Activated CD8-positive, alpha-beta memory T cell treated with anti-CD3 and anti-CD28 coated beads, Interleukin-2, amount 10 ng/mL, durations not matched to agents 7 days and 5 days (primary cell): ENCODE measurements around the gene SCYL1. TPM values are rescaled to one million over a fixed set of nuclear protein-coding genes. Genes with fewer than 3 reads are reported as not detected.
"Not testable (repeated sequence)": the region's sequence is repeated elsewhere in the genome, so short reads cannot be mapped to it uniquely, and the experiment has no call there.

Experiments used
- ATAC-seq: fragments of 150-1000 bp; cut with Tn5 transposase; one replicate; pipeline ENCODE4 v1.10.0; 2021; ENCODE audit warnings: moderate library complexity
- CTCF ChIA-PET: fragments of 350-600 bp; sonication (Branson Sonifier 250); formaldehyde crosslinking; loops from one replicate; lab custom pipeline; 2021; ENCODE audit warnings: antibody characterized with exemption; lab: Charles Lee
- DNase-seq: peaks from one replicate; pipeline ENCODE4 v3.0.0-alpha.2; 2020
- H3K27ac Mint-ChIP-seq: one replicate; pipeline ENCODE4 v1.8.0; 2021; ENCODE audit warnings: mild to moderate bottlenecking, mixed read lengths
- H3K27me3 Mint-ChIP-seq: one replicate; pipeline ENCODE4 v1.8.0; 2021; ENCODE audit warnings: mixed read lengths
- H3K36me3 Mint-ChIP-seq: one replicate; pipeline ENCODE4 v1.8.0; 2021; ENCODE audit warnings: mild to moderate bottlenecking, mixed read lengths
- H3K4me1 Mint-ChIP-seq: one replicate; pipeline ENCODE4 v1.8.0; 2021; ENCODE audit warnings: mixed read lengths
- H3K4me3 Mint-ChIP-seq: one replicate; pipeline ENCODE4 v1.8.0; 2021; ENCODE audit warnings: mild to moderate bottlenecking, moderate library complexity, mixed read lengths
- H3K9me3 Mint-ChIP-seq: one replicate; pipeline ENCODE4 v1.8.0; 2022; ENCODE audit warnings: low read depth, mixed read lengths
- total RNA-seq, 2 experiments: library from RNA; stranded (reverse); gene quantifications; one replicate each; pipeline ENCODE4 v1.2.3, GENCODE V29; 2021

Gene SCYL1
- total RNA-seq, 2 experiments from 2014 or later, result 68.0 to 76.7 TPM

DNA sequence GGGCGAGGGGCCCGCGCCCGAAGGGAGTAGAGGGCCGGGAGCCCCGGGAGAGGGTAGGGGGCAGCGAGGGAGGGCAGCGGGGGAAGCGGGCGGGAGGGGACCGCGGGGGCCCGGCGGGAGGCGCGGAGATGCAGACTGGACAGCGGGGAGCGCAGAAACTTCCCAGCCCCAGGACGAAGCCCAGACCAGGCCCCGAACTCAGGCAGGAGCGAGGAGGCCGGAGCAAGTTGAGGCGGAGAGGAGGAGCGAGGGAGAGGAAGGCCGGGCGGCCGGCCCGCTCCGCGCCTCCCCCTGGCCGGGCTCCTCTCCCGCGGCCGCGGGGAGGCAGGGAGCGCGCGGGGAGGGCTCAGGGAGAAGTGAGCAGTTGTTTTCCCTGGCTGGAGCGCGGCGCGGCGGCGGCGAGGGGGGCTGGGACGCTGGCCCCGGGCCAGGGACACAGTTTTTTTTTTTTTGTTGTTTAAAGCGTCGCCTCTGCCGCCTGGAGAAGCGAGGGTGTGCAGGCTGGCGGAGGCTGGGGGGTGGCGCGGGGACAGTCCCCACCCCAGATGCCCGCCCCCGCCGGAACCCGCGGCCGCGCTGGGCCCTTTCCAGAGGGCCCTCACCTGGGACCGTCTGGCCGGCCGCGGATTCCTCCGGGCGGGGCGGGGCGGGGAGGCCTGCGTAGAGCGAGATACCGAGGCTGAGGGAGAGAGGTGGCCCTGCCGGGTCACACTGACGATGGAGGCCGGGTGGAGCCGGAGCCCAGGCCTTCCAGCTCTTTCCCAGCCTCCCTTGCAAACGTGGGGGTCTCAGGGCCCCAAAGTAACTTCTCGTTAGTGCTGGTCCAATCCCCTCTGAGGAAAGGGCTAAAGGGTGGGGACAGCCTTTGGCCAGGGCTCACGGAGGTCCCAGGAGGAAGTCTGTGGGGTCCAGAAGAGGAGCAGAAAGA, 33.4 kb downstream of the SCYL1 start, which contains the start of gene LTBP3:
Gene LTBP3 (minus strand): TSS at position 358 of the 928 bp plus-strand sequence. CDS start 400 bp downstream, outside the sequence.
- peak within 1 kb of the TSS; percentile 70 for H3K4me3 Mint-ChIP-seq
- DNase-seq, result no peak
- no peaks in the 10 kb centered on the region for H3K9me3 Mint-ChIP-seq
- no peaks in the 10 kb centered on the region for H3K36me3 Mint-ChIP-seq
- peak within 1 kb of the TSS; percentile 81 for H3K27ac Mint-ChIP-seq
- CTCF ChIA-PET, result interaction anchor here (0.8 to 16.3 kb wide), 7 partner anchors 9 to 171 kb away, joined by 3 to 388 read pairs (median 5); partner anchors contain the start of genes FAM89B and ZNRD2
- H3K27me3 Mint-ChIP-seq, result no peaks in the 10 kb centered on the region
- ATAC-seq, result peak; percentile 56
- H3K4me1 Mint-ChIP-seq, result peaks cover 48% of the 10 kb centered on the region

DNA sequence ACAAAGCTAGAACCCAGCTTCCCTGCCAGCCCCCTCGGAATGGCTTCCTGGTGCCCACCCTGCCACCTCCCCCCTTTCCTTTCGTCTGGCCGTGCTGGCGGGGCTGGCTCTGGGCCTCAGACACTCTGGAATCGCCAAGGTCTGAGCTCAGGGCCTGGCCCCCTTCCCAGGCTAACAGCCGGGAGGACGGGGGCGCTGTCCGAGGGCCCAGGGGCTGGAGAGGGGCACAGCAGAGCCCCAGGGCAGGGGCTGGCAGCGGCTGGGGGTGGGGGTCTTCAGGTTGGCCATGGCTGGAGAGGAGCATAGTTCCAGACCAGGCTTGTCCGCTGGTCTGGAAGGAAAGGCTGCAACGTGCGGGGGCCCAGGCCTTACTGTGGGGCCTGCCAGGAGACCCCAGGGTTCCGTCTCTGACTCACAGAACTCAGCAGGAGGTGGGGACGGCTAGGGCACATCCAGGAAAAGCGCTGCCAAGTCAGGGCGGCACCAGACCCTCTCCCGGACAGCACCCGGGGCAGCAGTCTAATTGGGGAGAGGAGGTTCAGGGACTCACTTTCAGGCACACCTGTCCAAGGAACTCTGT, 34.1 kb downstream of the SCYL1 start:
- Mint-ChIP-seq H3K9me3 (no peaks in the 10 kb centered on the region), H3K36me3 (no peaks in the 10 kb centered on the region), H3K4me1 (peaks cover 48% of the 10 kb centered on the region), H3K4me3 (peak overlapping the region; percentile 57), H3K27me3 (no peaks in the 10 kb centered on the region), H3K27ac (no peak overlapping the region)
- DNase-seq, result no peak
- CTCF ChIA-PET, result interaction anchor here (0.8 to 16.3 kb wide), 7 partner anchors 8 to 172 kb away, joined by 3 to 388 read pairs (median 5); partner anchors contain the start of genes FAM89B and ZNRD2
- ATAC-seq, result no peak

DNA sequence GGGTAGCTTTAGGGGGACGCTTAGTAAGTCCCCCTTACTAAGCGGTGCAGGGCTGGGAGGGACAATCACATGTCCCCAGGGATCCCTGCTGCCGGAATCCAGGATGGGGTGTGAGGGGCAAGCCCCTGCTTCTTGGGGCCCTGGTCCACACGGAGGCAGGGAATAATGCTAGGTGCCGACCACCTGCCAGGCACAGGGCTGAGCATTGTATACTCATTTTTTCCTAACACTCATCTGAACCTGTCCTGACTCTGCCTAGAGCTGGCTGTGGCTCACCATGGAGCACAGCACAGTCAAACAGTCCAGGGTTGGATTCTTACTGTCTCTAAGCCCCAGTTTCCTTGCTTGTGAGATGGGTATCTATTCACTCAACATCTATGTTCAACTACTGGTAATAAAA, 34.7 kb downstream of the SCYL1 start:
- Mint-ChIP-seq H3K27ac (no peak overlapping the region), H3K4me3 (no peak overlapping the region), H3K36me3 (no peaks in the 10 kb centered on the region), H3K27me3 (no peaks in the 10 kb centered on the region), H3K9me3 (no peaks in the 10 kb centered on the region), H3K4me1 (peaks cover 43% of the 10 kb centered on the region)
- ATAC-seq (peak; percentile 28), DNase-seq (no peak)
- CTCF ChIA-PET, result interaction anchor here (1.8 to 16.3 kb wide), 4 partner anchors 12 to 28 kb away, joined by 5 to 388 read pairs (median 16); partner anchors contain the start of genes FAM89B and ZNRD2

DNA sequence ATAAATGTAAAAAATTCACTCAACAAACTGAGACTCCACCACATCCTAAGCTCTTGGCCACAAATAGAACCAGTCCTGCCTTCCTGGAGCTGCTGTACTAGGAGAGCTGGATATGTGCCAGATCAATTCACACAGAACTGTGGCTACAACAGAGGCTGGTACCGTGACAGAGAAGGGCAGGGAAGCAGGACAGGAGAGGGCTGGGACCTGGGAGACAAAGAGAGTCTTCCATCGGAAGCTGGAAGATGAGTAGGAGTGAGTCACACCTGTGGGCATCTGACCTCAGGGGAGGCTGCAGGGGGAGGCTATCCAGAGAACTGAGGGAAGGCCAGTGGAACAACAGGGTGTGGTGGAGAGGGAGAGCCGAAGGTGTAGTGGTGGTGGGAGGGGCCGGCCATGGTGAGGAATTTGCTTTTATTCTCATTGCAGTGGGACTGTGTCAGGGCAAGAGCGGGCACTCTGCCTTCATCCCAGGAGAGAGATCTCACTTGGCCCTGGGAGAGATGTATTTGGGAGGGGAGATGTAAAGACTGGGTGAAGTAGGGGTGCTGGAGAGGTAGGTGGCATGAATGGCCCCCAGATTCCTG, 35.2 kb downstream of the SCYL1 start:
- H3K4me1 Mint-ChIP-seq, result peaks cover 41% of the 10 kb centered on the region
- no peak overlapping the region for H3K4me3 Mint-ChIP-seq
- no peak for DNase-seq
- H3K9me3 Mint-ChIP-seq, result no peaks in the 10 kb centered on the region
- no peaks in the 10 kb centered on the region for H3K27me3 Mint-ChIP-seq
- no peaks in the 10 kb centered on the region for H3K36me3 Mint-ChIP-seq
- CTCF ChIA-PET, result interaction anchor here (0.6 to 16.3 kb wide), 5 partner anchors 12 to 283 kb away, joined by 3 to 388 read pairs (median 8); partner anchors contain the start of genes FAM89B and ZNRD2
- no peak overlapping the region for H3K27ac Mint-ChIP-seq
- no peak for ATAC-seq

DNA sequence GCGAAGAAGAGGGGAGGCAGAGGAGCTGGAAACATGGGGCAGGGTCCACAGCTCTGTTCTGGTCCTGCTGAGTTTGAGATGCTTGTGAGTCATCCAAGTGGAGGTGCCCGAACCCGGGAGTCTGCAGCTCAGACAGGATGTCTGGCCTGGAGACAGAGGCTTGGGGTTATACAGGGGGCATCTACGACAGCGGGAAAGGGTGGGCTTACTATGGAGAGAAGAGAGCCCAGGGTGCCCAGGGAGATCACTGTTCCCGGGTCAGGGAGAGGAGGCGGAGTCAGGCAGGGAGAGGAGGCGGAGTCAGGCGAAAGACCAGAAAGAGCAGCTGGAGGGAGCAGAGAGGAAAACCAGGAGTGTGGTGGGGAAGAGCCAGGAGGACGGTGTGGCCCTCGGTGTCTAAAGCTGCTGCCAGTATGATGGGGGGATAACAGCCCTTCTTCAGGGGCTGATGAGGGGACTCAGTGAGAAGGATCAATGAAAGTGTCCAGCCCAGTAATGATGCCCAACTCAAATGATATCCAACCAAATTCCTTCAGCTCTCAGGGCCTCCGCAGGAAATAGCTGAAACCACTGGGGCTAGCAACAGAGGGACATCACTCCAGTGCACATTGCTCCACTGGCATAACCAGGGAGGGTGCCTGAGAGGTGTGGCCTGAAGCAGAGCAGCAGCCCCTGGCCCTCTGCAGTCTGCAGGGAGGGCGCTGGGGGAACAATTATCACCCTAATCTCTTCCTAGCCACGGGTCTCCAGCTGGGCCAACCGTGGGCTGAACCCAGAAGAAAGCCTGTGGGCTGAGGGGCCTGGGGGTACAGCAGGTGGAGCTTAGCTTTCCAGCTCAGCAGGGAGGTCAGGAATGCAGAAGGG, 35.9 kb downstream of the SCYL1 start:
- Mint-ChIP-seq H3K9me3 (no peaks in the 10 kb centered on the region), H3K4me3 (no peak overlapping the region), H3K27ac (no peak overlapping the region), H3K36me3 (no peaks in the 10 kb centered on the region), H3K4me1 (peaks cover 41% of the 10 kb centered on the region), H3K27me3 (no peaks in the 10 kb centered on the region)
- no peak for ATAC-seq
- no peak for DNase-seq
- CTCF ChIA-PET, result interaction anchor here (0.6 to 16.3 kb wide), 5 partner anchors 11 to 284 kb away, joined by 3 to 388 read pairs (median 9); partner anchors contain the start of genes FAM89B and ZNRD2

DNA sequence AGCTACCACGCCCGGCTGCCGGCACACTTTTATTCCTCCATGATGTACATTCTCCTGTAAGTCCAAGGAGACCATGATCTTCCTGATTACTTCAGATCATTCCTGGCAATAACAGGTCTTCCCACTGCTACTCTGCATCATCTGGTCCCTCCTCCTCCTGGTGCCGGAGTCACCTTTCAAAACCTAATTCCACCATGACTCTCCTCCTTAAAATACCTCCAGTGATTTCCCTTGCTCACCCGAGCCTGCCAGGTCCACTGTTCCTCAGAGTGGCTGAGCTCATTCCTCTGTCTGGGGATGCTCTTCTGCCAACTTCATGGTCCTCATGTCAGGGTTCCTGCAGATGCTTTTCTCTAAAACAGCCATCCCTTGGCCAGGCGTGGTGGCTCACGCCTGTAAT, 37.1 kb downstream of the SCYL1 start:
- H3K9me3 Mint-ChIP-seq, result no peaks in the 10 kb centered on the region

DNA sequence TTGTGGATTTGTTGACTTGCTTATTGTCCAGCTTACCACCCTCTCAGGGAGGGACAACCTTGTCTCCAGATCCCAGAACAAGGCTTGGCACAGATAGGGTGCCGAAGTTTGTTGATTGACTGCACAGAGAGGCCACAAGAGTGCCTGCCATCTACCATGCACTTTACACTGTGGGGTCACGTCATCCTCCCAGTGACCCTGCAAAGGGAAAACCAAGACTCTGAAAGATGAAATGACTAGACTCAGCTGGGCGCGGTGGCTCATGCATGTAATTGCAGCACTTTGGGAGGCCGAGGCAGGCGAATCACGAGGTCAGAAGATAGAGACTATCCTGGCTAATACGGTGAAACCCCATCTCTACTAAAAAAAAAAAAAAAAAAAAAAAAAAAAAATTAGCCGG, 37.9 kb downstream of the SCYL1 start:
- no peaks in the 10 kb centered on the region for H3K36me3 Mint-ChIP-seq

More for the DNA sequence above, 37.1 kb downstream of the SCYL1 start:
- CTCF ChIA-PET, result interaction anchor here (0.7 to 16.3 kb wide), 4 partner anchors 14 to 437 kb away, joined by 3 to 388 read pairs (median 8); no protein-coding TSS in a partner anchor
- ATAC-seq, result no peak
- Mint-ChIP-seq H3K27ac (no peak overlapping the region), H3K4me3 (no peak overlapping the region), H3K27me3 (no peaks in the 10 kb centered on the region), H3K4me1 (peaks cover 44% of the 10 kb centered on the region), H3K36me3 (no peaks in the 10 kb centered on the region)
- no peak for DNase-seq

DNA sequence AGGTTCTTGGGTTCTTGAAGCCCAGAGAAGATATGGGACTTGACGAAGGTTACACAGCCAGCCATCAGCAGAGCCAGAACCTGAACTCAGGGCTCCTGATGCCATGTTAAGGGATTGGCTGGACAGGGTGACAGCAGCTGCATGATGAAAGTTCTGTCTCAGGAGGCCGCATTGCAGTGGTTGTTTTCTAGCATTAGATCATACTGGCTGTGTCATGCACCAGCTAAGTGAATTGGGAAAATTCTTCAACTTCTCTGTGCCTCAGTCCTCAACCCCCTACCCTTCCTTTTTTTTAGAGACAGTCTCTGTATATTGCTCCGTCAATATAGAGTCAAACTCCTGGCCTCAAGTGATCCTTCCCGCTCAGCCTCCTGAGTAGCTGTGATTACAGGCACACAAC, 38.7 kb downstream of the SCYL1 start:
- Mint-ChIP-seq H3K4me3 (no peak overlapping the region), H3K9me3 (no peaks in the 10 kb centered on the region), H3K27me3 (no peaks in the 10 kb centered on the region), H3K27ac (no peak overlapping the region), H3K36me3 (peaks cover 4% of the 10 kb centered on the region), H3K4me1 (peaks cover 47% of the 10 kb centered on the region)
- CTCF ChIA-PET, result interaction anchor here (2.7 to 16.3 kb wide), 3 partner anchors 16 to 30 kb away, joined by 9 to 388 read pairs (median 21); no protein-coding TSS in a partner anchor
- no peak for DNase-seq
- ATAC-seq, result no peak

More for the DNA sequence above, 37.9 kb downstream of the SCYL1 start:
- no peaks in the 10 kb centered on the region for H3K27me3 Mint-ChIP-seq
- DNase-seq (no peak), ATAC-seq (no peak)
- CTCF ChIA-PET, result interaction anchor here (2.7 to 16.3 kb wide), 2 partner anchors 15 to 31 kb away, joined by 9 to 388 read pairs; no protein-coding TSS in a partner anchor
- H3K27ac Mint-ChIP-seq, result no peak overlapping the region
- H3K4me1 Mint-ChIP-seq, result peaks cover 40% of the 10 kb centered on the region
- H3K9me3 Mint-ChIP-seq, result no peaks in the 10 kb centered on the region
- H3K4me3 Mint-ChIP-seq, result no peak overlapping the region

DNA sequence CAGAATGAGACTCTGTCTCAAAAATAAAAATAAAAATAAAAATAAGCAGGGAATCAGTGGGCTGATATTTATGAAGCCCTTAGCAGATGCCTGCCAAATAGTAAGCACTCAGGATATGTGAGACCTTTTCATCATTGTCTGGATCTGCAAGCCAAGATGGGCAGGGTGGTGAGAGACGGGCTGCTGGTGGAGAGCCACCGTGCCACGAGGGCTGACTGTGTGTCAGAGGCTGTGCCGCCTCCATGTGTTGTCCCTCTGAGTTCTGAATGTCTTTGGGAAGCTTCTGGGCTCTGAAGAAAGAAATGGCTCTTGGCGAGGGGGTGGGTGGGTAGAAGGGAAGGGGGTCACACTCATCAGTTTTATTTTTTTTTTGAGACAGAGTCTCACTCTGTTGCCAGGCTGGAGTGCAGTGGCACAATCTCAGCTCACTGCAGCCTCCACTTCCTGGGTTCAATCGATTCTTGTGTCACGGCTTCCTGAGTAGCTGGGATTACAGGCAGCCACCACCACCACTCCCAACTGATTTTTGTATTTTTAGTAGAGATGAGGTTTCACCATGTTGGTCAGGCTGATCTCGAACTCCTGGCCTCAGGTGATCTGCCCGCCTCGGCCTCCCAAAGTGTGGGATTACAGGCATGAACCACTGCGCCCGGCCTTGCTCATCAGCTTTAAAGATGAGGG, 40.1 kb downstream of the SCYL1 start:
- not testable (repeated sequence) for ATAC-seq, H3K27me3 Mint-ChIP-seq, H3K36me3 Mint-ChIP-seq, DNase-seq, H3K9me3 Mint-ChIP-seq
- Mint-ChIP-seq H3K4me3 (peak overlapping the region; percentile 60), H3K27ac (peak overlapping the region; percentile 97), H3K4me1 (peaks cover 48% of the 10 kb centered on the region)
- CTCF ChIA-PET, result interaction anchor here (0.7 to 16.3 kb wide), 9 partner anchors 8 to 685 kb away, joined by 3 to 388 read pairs (median 5); partner anchors contain the start of gene EHBP1L1

DNA sequence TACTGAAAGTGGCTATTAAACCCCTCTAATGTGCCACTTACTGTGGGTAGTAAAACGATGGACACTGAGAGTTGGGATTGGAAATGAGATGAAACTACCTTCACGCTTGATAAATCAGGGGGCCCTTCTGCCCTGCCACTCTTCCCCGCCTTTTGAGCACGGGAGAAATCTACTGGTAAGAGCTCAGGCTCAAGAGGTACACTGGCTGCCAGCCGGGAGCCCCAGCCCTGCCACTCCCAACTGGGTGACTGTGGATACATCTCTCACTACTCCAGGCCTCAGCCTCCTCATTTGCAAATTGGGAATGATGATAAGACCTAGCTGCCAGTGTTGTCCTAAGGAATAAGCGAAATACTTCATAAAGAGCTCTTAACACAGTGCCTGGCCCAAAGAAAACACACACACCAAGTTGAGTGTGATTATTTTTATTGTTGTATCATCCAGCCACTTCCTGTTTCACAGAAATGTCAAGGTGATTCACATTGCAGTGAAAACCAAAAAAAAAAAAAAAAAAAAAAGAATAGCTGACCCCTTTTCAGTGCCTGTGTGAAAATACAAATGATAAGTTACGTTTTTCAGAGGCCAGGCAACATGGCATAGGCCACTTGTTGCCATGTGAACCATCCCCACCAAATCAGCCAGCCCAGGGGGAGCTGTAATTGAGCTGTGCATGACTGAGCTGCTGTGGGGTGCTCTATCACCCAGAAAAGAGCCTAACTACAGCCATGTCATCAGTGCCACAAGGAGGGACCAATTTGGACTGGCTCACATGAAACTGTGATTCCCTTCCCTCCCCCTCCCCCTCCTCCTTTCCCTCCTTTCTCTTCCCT, 41.0 kb downstream of the SCYL1 start:
- Mint-ChIP-seq H3K4me1 (peaks cover 43% of the 10 kb centered on the region), H3K4me3 (peak overlapping the region; percentile 60), H3K27me3 (no peaks in the 10 kb centered on the region), H3K9me3 (no peaks in the 10 kb centered on the region), H3K36me3 (peaks cover 8% of the 10 kb centered on the region), H3K27ac (peak overlapping the region; percentile 97)
- CTCF ChIA-PET, result interaction anchor here (0.6 to 16.3 kb wide), 14 partner anchors 7 to 686 kb away, joined by 3 to 388 read pairs (median 3); partner anchors contain the start of gene EHBP1L1
- ATAC-seq (peak; percentile 10), DNase-seq (peak; percentile 73)
